Heart left ventricle (tissue), 16 donors: ENCODE data around the gene OCRL. TPM values are rescaled to one million over a fixed set of nuclear protein-coding genes. Genes with fewer than 3 reads are reported as not detected.
"Not testable (repeated sequence)": the region's sequence is repeated elsewhere in the genome, so short reads cannot be mapped to it uniquely, and the experiment has no call there.

Experiments
- ATAC-seq, 4 donors: fragments of 200-7000 bp; cut with Tn5 transposase; one replicate each; pipeline ENCODE4 v1.9.1; 2020 to 2022; ENCODE audit warnings: moderate library complexity in 4 of 4, mild to moderate bottlenecking in 3 of 4, moderate number of reproducible peaks in 1 of 4
- DNase-seq, 5 donors: peaks; one replicate each; pipeline ENCODE4 v3.0.0-alpha.2; 2020
- H3K27ac ChIP-seq, 12 donors: fragments of 200-600 bp; sonication (generic) in 4 of 12; one replicate each; pipeline versions ENCODE4 v1.5.0 to v1.8.0; 2016 to 2022; ENCODE audit warnings: mild to moderate bottlenecking in 2 of 12
- H3K27me3 ChIP-seq, 9 donors: fragments of 200-600 bp; sonication (generic) in 2 of 9; one replicate each; pipeline versions ENCODE4 v1.5.1 to v1.8.0; 2016 to 2022; ENCODE audit warnings: mild to moderate bottlenecking in 3 of 9
- H3K36me3 ChIP-seq, 9 donors: fragments of 200-600 bp; sonication (generic) in 2 of 9; one replicate each; pipeline versions ENCODE4 v1.5.0 to v1.8.0; 2018 to 2022; ENCODE audit warnings: mild to moderate bottlenecking in 2 of 9
- H3K4me1 ChIP-seq, 12 donors: fragments of 200-600 bp; sonication (generic) in 4 of 12; one replicate each; pipeline versions ENCODE4 v1.5.0 to v1.8.0; 2016 to 2022; ENCODE audit warnings: mild to moderate bottlenecking in 3 of 12
- H3K4me3 ChIP-seq, 12 donors: fragments of 200-600 bp; sonication (generic) in 4 of 12; one replicate each; pipeline versions ENCODE4 v1.5.0 to v1.8.0; 2017 to 2022; ENCODE audit warnings: mild to moderate bottlenecking in 9 of 12, moderate library complexity in 4 of 12
- H3K9me3 ChIP-seq, 12 donors: fragments of 200-600 bp; sonication (generic) in 4 of 12; one replicate each; pipeline versions ENCODE4 v1.5.0 to v1.8.0; 2016 to 2022; ENCODE audit warnings: mild to moderate bottlenecking in 1 of 12
- POLR2A ChIP-seq, 2 donors: fragments of 450-650 bp; IDR thresholded peaks; one replicate each; pipeline ENCODE4 v1.6.1; 2017; ENCODE audit warnings: antibody characterized with exemption in 2 of 2, mild to moderate bottlenecking in 2 of 2, moderate library complexity in 2 of 2
- WGBS, 4 donors: extraction: QIAGEN DNeasy Blood & Tissue Kit in 2 of 4; methylation state at CpG; one replicate each; pipeline versions ENCODE4 v1.1.5 to v1.1.7; 2013 to 2018; 5-methylcytosine and 5-hydroxymethylcytosine counted together
- intact Hi-C, 10 donors: fragments of 100-400 bp; cut with DNase I; formaldehyde crosslinking; loops; one replicate each; pipeline versions ENCODE4 v1.11.1 to v1.14.2; 2022
- polyA plus RNA-seq, 2 donors: library from polyadenylated mRNA; stranded (reverse); fragments of 200-250 nt; gene quantifications; one replicate each; pipeline ENCODE4 v1.2.3, GENCODE V29; 2013
- total RNA-seq, 9 donors: library from RNA; depleted of rRNA in 2 of 9; stranded (reverse); fragments of >200 nt in 2 of 9; fragmentation: NEBNext Ultra II Directional in 3 of 9; extraction: Animal tissue kit (Norgen Biotek cat#: 25700) in 3 of 9; gene quantifications; one replicate each; pipeline versions ENCODE4 v1.1.0 to v1.2.4, GENCODE V29; 2016 to 2023
- TF ChIP-seq, protein P1 (sequence below), 12 donors: fragments of 200-600 bp; sonication (generic) in 4 of 12; IDR thresholded peaks; one replicate each; pipeline versions ENCODE4 v1.5.0 to v1.8.0; 2018 to 2022; ENCODE audit warnings: antibody characterized with exemption in 12 of 12, mild to moderate bottlenecking in 5 of 12
- donor health status: ischemic (EF 13 %, LVEDD 7.1; RV severe dilation, severe dysfunction).
- donor health status: healthy with polysubstance abuse.
- donor health status: DM: no; HTN: yes; CAD: no.
- donor health status: DM: no; HTN: no; CAD: no.
- donor health status: ischemic (EF 25% LVEDD 6.9; RV normal size, moderate dysfunction).
- donor health status: ischemic (EF 25% LVEDD 5.7; RV mildly dilated, moderate dysfunction).
- donor health status: healthy.
- donor health status: DM: yes; HTN: yes; CAD: no.
- donor health status: ischemic (EF 35%, LVEDD 5.7; RV mildly dilated, moderate dysfunction).
- donor health status: nonischemic (EF 11% LVEDD 7.7; RV severe dilation, severe dysfunction).
- donor health status: DM: yes; HTN: yes; CAD: no.
- donor health status: PGD.
- donor health status: ischemic (EF 29% LVEDD 5.4; RV normal size, mild dysfunction).
- donor health status: nonischemic (EF 23%, LVEDD 6.1; RV moderate dilation, normal function).

OCRL gene
- total and polyA plus RNA-seq, 11 donors, result 6.4 to 13.7 (median 10.2) TPM

DNA sequence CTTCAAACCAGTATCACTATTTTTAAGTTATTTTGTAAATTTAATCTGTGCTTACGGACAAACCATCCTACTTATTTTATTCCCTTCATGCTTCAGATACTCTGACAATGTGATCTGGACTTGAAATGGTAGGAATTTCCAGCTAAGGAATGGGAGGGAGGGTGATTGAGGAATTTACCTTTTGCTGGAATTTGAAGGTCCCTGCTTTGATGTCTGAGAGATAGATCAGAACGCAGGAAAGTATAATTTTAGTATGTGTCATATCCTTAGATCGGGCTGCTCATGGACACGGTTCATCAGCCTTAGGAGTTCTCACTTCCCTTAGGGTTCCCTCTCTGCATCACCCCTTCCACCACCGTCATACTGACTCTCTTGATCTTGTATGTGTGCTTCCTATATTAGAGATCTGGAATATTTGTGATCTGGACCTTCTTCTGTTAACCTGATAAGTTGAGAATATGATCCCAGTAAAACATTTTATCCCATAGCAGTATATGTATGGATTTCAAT, 16.8 kb downstream of the OCRL start:
- intact Hi-C loops, result no loop called here
- 78 to 97% (median 86%) methylated on average over 5 of the region's 5 CpGs for WGBS, 4 donors
- ATAC-seq (no peak), DNase-seq (no peak)
- TF ChIP-seq, protein P1, sequence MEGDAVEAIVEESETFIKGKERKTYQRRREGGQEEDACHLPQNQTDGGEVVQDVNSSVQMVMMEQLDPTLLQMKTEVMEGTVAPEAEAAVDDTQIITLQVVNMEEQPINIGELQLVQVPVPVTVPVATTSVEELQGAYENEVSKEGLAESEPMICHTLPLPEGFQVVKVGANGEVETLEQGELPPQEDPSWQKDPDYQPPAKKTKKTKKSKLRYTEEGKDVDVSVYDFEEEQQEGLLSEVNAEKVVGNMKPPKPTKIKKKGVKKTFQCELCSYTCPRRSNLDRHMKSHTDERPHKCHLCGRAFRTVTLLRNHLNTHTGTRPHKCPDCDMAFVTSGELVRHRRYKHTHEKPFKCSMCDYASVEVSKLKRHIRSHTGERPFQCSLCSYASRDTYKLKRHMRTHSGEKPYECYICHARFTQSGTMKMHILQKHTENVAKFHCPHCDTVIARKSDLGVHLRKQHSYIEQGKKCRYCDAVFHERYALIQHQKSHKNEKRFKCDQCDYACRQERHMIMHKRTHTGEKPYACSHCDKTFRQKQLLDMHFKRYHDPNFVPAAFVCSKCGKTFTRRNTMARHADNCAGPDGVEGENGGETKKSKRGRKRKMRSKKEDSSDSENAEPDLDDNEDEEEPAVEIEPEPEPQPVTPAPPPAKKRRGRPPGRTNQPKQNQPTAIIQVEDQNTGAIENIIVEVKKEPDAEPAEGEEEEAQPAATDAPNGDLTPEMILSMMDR (IDR thresholded peaks at IDR 0.05), result no peak
- TF ChIP-seq POLR2A (IDR thresholded peaks at IDR 0.05), result no peak
- Histone ChIP-seq H3K4me3 (no peak overlapping the region), H3K27me3 (no peaks in the 10 kb centered on the region), H3K9me3 (no peaks in the 10 kb centered on the region), H3K27ac (no peak overlapping the region), H3K4me1 (no peaks in the 10 kb centered on the region), H3K36me3 (peaks cover 0 to 69% (median 27%) of the 10 kb centered on the region in 9 donors)

DNA sequence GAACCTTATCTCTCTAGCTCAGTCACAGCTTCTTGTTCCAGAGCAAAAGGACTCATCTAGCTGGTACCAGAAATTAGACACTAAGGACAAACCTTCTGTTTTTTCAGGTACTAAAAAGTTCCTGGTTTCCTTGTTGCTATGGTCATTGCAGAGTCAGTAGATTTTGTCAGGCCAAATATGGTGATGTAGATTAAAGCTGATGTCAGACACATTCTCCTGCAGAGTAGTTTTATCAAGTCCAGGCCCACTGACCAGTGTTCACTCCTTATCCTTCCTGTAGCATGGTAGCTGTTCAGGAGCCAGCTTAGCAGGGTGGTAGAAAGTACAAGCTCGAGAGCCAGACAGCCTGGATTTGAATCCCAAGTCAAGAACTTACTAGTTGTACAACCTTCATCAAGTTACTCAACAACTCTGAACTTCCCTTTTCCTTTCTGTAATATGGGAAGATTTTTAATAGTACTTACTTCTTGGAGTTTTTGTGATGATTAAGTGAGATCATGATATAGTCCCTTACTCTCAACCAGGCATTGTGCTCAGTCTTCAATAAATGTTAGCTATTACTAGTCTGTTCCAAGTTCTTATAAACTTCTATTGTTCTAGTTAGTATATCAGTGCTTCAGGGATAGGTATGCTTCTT, 17.9 kb downstream of the OCRL start:
- intact Hi-C loops, result no loop called here
- ATAC-seq (peak in 3 of 4 donors; percentile 37 to 67 (median 66)), DNase-seq (peak in 1 of 5 donors; percentile 16)
- TF ChIP-seq, protein P1 (IDR thresholded peaks at IDR 0.05), result no peak
- TF ChIP-seq POLR2A (IDR thresholded peaks at IDR 0.05), result no peak
- Histone ChIP-seq H3K27ac (peak overlapping the region in 1 of 12 donors; percentile 41), H3K27me3 (peaks cover 0 to 5% (median 0%) of the 10 kb centered on the region in 9 donors), H3K36me3 (peaks cover 0 to 80% (median 36%) of the 10 kb centered on the region in 9 donors), H3K4me3 (no peak overlapping the region), H3K9me3 (no peaks in the 10 kb centered on the region), H3K4me1 (no peaks in the 10 kb centered on the region)
- 17 to 58% (median 41%) methylated on average over 1 of the region's 1 CpG for WGBS, 4 donors

DNA sequence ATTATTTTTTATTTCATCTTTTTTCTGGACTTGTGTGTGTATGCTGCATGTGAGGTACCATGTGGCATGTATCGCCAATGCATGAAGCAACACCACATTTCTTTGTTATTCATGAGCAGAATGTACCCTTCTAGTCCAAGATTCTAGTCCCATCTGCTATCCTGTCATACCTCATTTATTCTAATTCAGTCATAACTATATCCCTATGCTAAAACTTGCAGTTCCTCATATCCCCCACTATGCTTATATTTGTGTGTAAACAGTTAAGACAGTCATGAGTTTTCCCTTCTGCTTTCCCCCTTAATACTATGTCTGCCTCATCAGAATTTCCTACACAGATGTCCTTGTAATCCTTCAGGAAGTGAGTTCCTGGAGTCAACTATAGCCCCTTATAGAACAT, 19.7 kb downstream of the OCRL start:
- Histone ChIP-seq H3K4me3 (no peak overlapping the region), H3K27ac (no peak overlapping the region), H3K36me3 (peaks cover 0 to 83% (median 36%) of the 10 kb centered on the region in 9 donors), H3K9me3 (no peaks in the 10 kb centered on the region), H3K27me3 (peaks cover 0 to 6% (median 0%) of the 10 kb centered on the region in 9 donors), H3K4me1 (peaks cover 0 to under 1% (median 0%) of the 10 kb centered on the region in 12 donors)
- TF ChIP-seq POLR2A (IDR thresholded peaks at IDR 0.05), result no peak
- TF ChIP-seq, protein P1 (IDR thresholded peaks at IDR 0.05), result peak in 1 of 12 donors; percentile 16
- WGBS, 4 donors, result 96 to 100% (median 97%) methylated on average over 1 of the region's 1 CpG
- ATAC-seq (no peak), DNase-seq (no peak)
- intact Hi-C loops, result no loop called here

DNA sequence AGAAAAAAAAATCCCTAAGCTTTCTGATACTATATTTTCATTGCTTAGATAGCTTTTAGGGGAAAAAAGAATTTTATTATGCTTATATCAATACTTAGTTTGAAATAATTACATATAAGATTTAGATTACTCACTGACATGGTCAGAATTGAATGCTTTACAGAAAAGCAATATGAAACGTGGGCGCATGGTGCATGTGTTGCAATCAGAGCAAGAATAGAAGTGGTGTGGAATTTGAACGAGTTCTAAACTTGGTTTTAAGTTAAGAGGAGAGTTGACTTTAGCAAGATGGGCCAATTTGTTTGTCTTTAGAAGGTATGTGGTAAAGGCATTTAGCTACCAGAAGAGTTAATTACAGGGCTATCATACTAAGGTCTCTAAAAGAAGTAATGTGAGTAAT, 21.4 kb downstream of the OCRL start:
- Histone ChIP-seq H3K9me3 (no peaks in the 10 kb centered on the region), H3K36me3 (peaks cover 0 to 71% (median 36%) of the 10 kb centered on the region in 9 donors), H3K4me3 (no peak overlapping the region), H3K4me1 (peaks cover 0 to 16% (median 0%) of the 10 kb centered on the region in 12 donors), H3K27ac (no peak overlapping the region), H3K27me3 (peaks cover 0 to 6% (median 0%) of the 10 kb centered on the region in 9 donors)
- ATAC-seq, result no peak
- TF ChIP-seq, protein P1 (IDR thresholded peaks at IDR 0.05), result no peak
- TF ChIP-seq POLR2A (IDR thresholded peaks at IDR 0.05), result no peak
- intact Hi-C loops, result no loop called here
- DNase-seq, result no peak
- WGBS, 4 donors, result 53 to 81% (median 68%) methylated on average over 3 of the region's 3 CpGs

DNA sequence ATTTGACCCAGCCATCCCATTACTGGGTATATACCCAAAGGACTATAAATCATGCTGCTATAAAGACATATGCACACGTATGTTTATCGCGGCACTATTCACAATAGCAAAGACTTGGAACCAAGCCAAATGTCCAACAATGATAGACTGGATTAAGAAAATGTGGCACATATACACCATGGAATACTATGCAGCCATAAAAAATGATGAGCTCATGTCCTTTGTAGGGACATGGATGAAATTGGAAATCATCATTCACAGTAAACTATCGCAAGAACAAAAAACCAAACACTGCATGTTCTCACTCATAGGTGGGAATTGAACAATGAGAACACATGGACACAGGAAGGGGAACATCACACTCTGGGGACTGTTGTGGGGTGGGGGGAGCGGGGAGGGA, 24.3 kb downstream of the OCRL start:
- H3K4me3 ChIP-seq, H3K27me3 ChIP-seq, intact Hi-C loops, H3K9me3 ChIP-seq, H3K27ac ChIP-seq, DNase-seq, ATAC-seq: not testable (repeated sequence)
- Histone ChIP-seq H3K36me3 (peaks cover 0 to 72% (median 37%) of the 10 kb centered on the region in 9 donors), H3K4me1 (peaks cover 0 to 16% (median 0%) of the 10 kb centered on the region in 12 donors)
- WGBS, 4 donors, result 76 to 95% (median 87%) methylated on average over 2 to 4 of the region's 5 CpGs
